Measurements from ENCODE around the gene VAV1. TPM values are rescaled to one million over a fixed set of nuclear protein-coding genes. Genes with fewer than 3 reads are reported as not detected.

Gene VAV1
- total and polyA plus RNA-seq, 7 experiments from 2014 or later: 26.2 to 132 (median 97.2) TPM

DNA sequence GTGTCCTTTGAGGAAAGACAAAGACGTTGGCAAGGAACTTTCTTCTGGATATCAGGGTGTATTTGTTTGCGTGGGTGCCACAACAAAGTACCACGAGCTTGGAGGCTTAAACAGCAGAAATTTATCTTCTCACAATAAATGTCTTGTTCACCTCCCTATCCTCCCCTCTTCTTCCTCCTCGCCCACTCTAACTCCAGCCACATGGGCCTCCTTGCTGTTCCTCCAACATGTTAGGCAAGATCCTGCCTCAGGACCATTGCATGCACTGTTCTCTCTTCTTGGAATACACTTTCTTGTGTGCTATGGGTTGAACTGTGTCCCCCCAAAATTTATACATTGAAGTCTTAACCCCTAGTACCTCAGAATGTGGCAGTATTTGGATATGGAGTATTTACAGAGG lies 45.7 kb downstream of the VAV1 start:
- Mint-ChIP-seq H3K27me3 (no peaks in the 10 kb centered on the region), H3K4me1 (peaks cover 23 to 52% (median 41%) of the 10 kb centered on the region in 7 donors), H3K36me3 (peaks cover 13 to 51% (median 36%) of the 10 kb centered on the region in 5 donors), H3K27ac (peak overlapping the region in 6 of 9 donors; percentile 22 to 74 (median 56)), H3K4me3 (no peak overlapping the region), H3K9me3 (peaks cover 0 to 12% (median 3%) of the 10 kb centered on the region in 11 donors)
- intact Hi-C loops (cut with micrococcal nuclease): no loop called here
- POLR2A ChIA-PET: no interaction called here
- Histone ChIP-seq H3K4me3 (ENCODE audit: low read length) (no peak overlapping the region), H3K27ac (ENCODE audit: low read depth, low read length) (no peak overlapping the region), H3K9me3 (ENCODE audit: control insufficient read depth in 2 of 3, low read length in 3 of 3) (peaks cover 0 to 6% (median 0%) of the 10 kb centered on the region in 3 experiments), H3K36me3 (ENCODE audit: control insufficient read depth in 2 of 3, insufficient read depth in 3 of 3, low read length in 3 of 3) (peaks cover 0 to 44% (median 19%) of the 10 kb centered on the region in 3 experiments), H3K27me3 (ENCODE audit: control insufficient read depth in 2 of 2, insufficient read depth in 2 of 2, low read length in 2 of 2) (no peaks in the 10 kb centered on the region), H3K4me1 (ENCODE audit: control insufficient read depth in 2 of 2, insufficient read depth in 2 of 2, low read length in 2 of 2) (peaks cover 15 to 16% of the 10 kb centered on the region in 2 donors)
- ATAC-seq (no peak), DNase-seq (no peak)
- CTCF ChIA-PET: interaction anchor here (0.6 kb wide), 1 partner anchor 10 kb away, joined by 3 read pairs; no protein-coding TSS in a partner anchor

DNA sequence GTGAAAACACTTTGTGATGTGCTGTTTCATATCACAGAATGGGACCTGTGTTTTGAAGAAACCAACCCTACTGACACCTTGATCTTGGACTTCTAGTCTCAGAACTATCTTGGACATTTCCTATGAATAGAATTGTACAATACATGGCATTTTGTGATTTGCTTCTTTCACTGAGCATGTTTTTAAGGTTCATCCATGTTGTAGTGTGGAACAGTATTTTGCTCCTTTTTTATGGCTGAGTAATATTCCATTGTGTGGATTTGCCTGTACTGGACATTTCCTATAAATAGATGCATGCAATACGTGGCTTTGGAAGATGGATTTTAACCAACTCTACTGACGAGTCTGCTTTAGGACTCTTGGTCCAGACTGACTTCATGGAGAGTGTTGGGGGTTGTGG lies 46.8 kb downstream of the VAV1 start:
- H3K4me1 Mint-ChIP-seq: peaks cover 14 to 42% (median 30%) of the 10 kb centered on the region in 7 donors
- no peak overlapping the region for H3K4me3 ChIP-seq (ENCODE audit: low read length)
- H3K9me3 Mint-ChIP-seq: peaks cover 0 to 12% (median 3%) of the 10 kb centered on the region in 11 donors
- no peaks in the 10 kb centered on the region for H3K27me3 ChIP-seq (ENCODE audit: control insufficient read depth in 2 of 2, insufficient read depth in 2 of 2, low read length in 2 of 2)
- H3K27ac ChIP-seq (ENCODE audit: low read depth, low read length): no peak overlapping the region
- H3K4me1 ChIP-seq (ENCODE audit: control insufficient read depth in 2 of 2, insufficient read depth in 2 of 2, low read length in 2 of 2): peaks cover 4 to 6% of the 10 kb centered on the region in 2 donors
- H3K36me3 ChIP-seq (ENCODE audit: control insufficient read depth in 2 of 3, insufficient read depth in 3 of 3, low read length in 3 of 3): peaks cover 10 to 53% (median 19%) of the 10 kb centered on the region in 3 experiments
- no peak overlapping the region for H3K4me3 Mint-ChIP-seq
- ChIA-PET CTCF (interaction anchor here (0.6 kb wide), 1 partner anchor 61 kb away, joined by 3 read pairs; no protein-coding TSS in a partner anchor), POLR2A (interaction anchor here (0.6 kb wide), 1 partner anchor 19 kb away, joined by 3 read pairs; no protein-coding TSS in a partner anchor)
- H3K9me3 ChIP-seq (ENCODE audit: control insufficient read depth in 2 of 3, low read length in 3 of 3): peaks cover 0 to 6% (median 0%) of the 10 kb centered on the region in 3 experiments
- H3K36me3 Mint-ChIP-seq: peaks cover 17 to 61% (median 46%) of the 10 kb centered on the region in 5 donors
- DNase-seq (no peak), ATAC-seq (no peak)
- H3K27me3 Mint-ChIP-seq: no peaks in the 10 kb centered on the region
- peak overlapping the region in 4 of 9 donors; percentile 22 to 32 (median 24) for H3K27ac Mint-ChIP-seq
- intact Hi-C loops (cut with micrococcal nuclease): no loop called here

DNA sequence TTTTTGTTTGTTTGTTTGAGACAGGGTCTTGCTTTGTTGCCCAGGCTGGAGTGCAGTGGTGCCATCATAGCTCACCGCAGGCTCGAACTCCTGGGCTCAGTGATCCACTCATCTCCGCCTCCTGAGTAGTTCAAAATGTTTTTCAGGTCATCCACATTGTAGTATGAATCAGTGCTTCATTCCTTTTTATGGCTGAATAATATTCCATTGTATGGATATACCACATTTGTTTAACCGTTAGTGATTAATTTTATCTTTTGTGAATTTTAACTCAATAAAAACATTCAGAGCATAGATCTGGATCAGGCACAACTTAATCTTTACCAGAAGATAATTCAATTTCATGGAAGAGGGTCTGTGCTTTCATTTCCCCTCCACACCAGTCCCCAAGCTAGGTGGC lies 47.7 kb downstream of the VAV1 start:
- Mint-ChIP-seq H3K4me3 (no peak overlapping the region), H3K9me3 (peaks cover 0 to 12% (median 3%) of the 10 kb centered on the region in 11 donors), H3K4me1 (peaks cover 8 to 32% (median 21%) of the 10 kb centered on the region in 7 donors), H3K36me3 (peaks cover 18 to 70% (median 54%) of the 10 kb centered on the region in 5 donors), H3K27ac (peak overlapping the region in 1 of 9 donors; percentile 81), H3K27me3 (no peaks in the 10 kb centered on the region)
- no peak for ATAC-seq
- Histone ChIP-seq H3K4me3 (ENCODE audit: low read length) (no peak overlapping the region), H3K27ac (ENCODE audit: low read depth, low read length) (no peak overlapping the region), H3K4me1 (ENCODE audit: control insufficient read depth in 2 of 2, insufficient read depth in 2 of 2, low read length in 2 of 2) (peaks cover 0 to 3% of the 10 kb centered on the region in 2 donors), H3K9me3 (ENCODE audit: control insufficient read depth in 2 of 3, low read length in 3 of 3) (peaks cover 0 to 6% (median 0%) of the 10 kb centered on the region in 3 experiments), H3K27me3 (ENCODE audit: control insufficient read depth in 2 of 2, insufficient read depth in 2 of 2, low read length in 2 of 2) (no peaks in the 10 kb centered on the region), H3K36me3 (ENCODE audit: control insufficient read depth in 2 of 3, insufficient read depth in 3 of 3, low read length in 3 of 3) (peaks cover 19 to 63% (median 25%) of the 10 kb centered on the region in 3 experiments)
- no peak for DNase-seq
- POLR2A ChIA-PET: no interaction called here
- intact Hi-C loops (cut with micrococcal nuclease): loop anchor here in 1 of 2 donors (10.0 kb wide), 1 partner anchor 55 kb away; the partner anchor contains the start of gene SH2D3A
- CTCF ChIA-PET: no interaction called here

DNA sequence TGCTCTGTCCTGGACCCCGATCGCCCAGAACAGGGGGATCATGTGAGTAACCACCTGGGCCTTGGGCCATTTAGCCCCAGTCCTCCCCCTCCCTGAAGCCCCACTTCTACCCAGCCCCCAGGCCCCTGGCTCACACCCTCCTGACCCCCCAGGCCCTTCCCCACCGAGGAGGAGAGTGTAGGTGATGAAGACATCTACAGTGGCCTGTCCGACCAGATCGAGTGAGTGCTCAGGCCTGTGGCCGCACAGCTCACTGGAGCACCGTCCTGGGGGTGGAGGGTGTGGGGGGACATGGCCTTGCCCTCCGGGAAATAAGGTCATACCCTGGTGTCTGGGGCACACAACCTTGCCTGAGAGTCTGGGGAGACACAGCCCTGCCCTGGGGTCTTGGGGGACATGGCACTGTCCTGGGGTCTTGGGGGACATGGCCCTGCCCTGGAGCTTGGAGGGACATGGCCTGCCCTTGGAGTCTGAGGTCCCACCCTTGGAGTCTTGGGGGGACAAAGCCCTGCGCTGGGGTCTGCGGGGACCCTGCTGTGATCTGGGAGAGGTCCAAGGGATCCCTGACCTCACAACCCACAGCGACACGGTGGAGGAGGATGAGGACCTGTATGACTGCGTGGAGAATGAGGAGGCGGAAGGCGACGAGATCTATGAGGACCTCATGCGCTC lies 49.3 kb downstream of the VAV1 start:
- Mint-ChIP-seq H3K9me3 (peaks cover 0 to 12% (median 3%) of the 10 kb centered on the region in 11 donors), H3K27me3 (no peaks in the 10 kb centered on the region), H3K4me3 (no peak overlapping the region), H3K4me1 (peaks cover 6 to 20% (median 11%) of the 10 kb centered on the region in 7 donors), H3K27ac (no peak overlapping the region), H3K36me3 (peaks cover 18 to 62% (median 47%) of the 10 kb centered on the region in 5 donors)
- H3K27ac ChIP-seq (ENCODE audit: low read depth, low read length): no peak overlapping the region
- H3K36me3 ChIP-seq (ENCODE audit: control insufficient read depth in 2 of 3, insufficient read depth in 3 of 3, low read length in 3 of 3): peaks cover 23 to 72% (median 34%) of the 10 kb centered on the region in 3 experiments
- no peaks in the 10 kb centered on the region for H3K4me1 ChIP-seq (ENCODE audit: control insufficient read depth in 2 of 2, insufficient read depth in 2 of 2, low read length in 2 of 2)
- H3K9me3 ChIP-seq (ENCODE audit: control insufficient read depth in 2 of 3, low read length in 3 of 3): peaks cover 0 to 6% (median 0%) of the 10 kb centered on the region in 3 experiments
- no peak for ATAC-seq
- POLR2A ChIA-PET: interaction anchor here (0.7 kb wide), 1 partner anchor 251 kb away, joined by 3 read pairs; no protein-coding TSS in a partner anchor
- no peak overlapping the region for H3K4me3 ChIP-seq (ENCODE audit: low read length)
- H3K27me3 ChIP-seq (ENCODE audit: control insufficient read depth in 2 of 2, insufficient read depth in 2 of 2, low read length in 2 of 2): no peaks in the 10 kb centered on the region
- intact Hi-C loops (cut with micrococcal nuclease): loop anchor here in 1 of 2 donors (10.0 kb wide), 1 partner anchor 57 kb away; the partner anchor contains the start of gene SH2D3A
- no peak for DNase-seq
- CTCF ChIA-PET: interaction anchor here (1.0 kb wide), 1 partner anchor 18 kb away, joined by 3 read pairs; no protein-coding TSS in a partner anchor

DNA sequence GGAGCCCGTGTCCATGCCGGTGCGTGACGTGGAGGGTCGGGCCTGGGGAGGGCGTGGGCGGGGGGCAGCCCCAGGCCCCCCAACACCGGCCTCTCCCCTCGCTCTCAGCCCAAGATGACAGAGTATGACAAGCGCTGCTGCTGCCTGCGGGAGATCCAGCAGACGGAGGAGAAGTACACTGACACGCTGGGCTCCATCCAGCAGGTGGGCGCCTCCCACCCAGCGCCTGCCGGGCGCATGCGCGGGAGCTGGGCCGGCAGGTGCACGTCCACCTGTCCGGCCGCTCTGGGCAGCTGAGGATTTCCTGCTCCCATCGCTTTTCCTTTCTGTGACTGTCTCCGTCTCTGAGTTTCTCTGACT lies 49.8 kb downstream of the VAV1 start:
- H3K4me3 ChIP-seq (ENCODE audit: low read length): no peak overlapping the region
- Mint-ChIP-seq H3K27ac (no peak overlapping the region), H3K4me3 (no peak overlapping the region), H3K4me1 (peaks cover 6 to 18% (median 10%) of the 10 kb centered on the region in 7 donors), H3K27me3 (no peaks in the 10 kb centered on the region), H3K9me3 (peaks cover 0 to 12% (median 3%) of the 10 kb centered on the region in 11 donors), H3K36me3 (peaks cover 18 to 66% (median 45%) of the 10 kb centered on the region in 5 donors)
- CTCF ChIA-PET: interaction anchor here (1.0 kb wide), 1 partner anchor 18 kb away, joined by 3 read pairs; no protein-coding TSS in a partner anchor
- intact Hi-C loops (cut with micrococcal nuclease): loop anchor here in 1 of 2 donors (10.0 kb wide), 1 partner anchor 57 kb away; the partner anchor contains the start of gene SH2D3A
- DNase-seq: no peak
- no peak overlapping the region for H3K27ac ChIP-seq (ENCODE audit: low read depth, low read length)
- H3K27me3 ChIP-seq (ENCODE audit: control insufficient read depth in 2 of 2, insufficient read depth in 2 of 2, low read length in 2 of 2): no peaks in the 10 kb centered on the region
- H3K4me1 ChIP-seq (ENCODE audit: control insufficient read depth in 2 of 2, insufficient read depth in 2 of 2, low read length in 2 of 2): no peaks in the 10 kb centered on the region
- no peak for ATAC-seq
- POLR2A ChIA-PET: interaction anchor here (0.8 kb wide), 1 partner anchor 22 kb away, joined by 4 read pairs; no protein-coding TSS in a partner anchor
- peaks cover 0 to 6% (median 0%) of the 10 kb centered on the region in 3 experiments for H3K9me3 ChIP-seq (ENCODE audit: control insufficient read depth in 2 of 3, low read length in 3 of 3)
- peaks cover 23 to 77% (median 36%) of the 10 kb centered on the region in 3 experiments for H3K36me3 ChIP-seq (ENCODE audit: control insufficient read depth in 2 of 3, insufficient read depth in 3 of 3, low read length in 3 of 3)

DNA sequence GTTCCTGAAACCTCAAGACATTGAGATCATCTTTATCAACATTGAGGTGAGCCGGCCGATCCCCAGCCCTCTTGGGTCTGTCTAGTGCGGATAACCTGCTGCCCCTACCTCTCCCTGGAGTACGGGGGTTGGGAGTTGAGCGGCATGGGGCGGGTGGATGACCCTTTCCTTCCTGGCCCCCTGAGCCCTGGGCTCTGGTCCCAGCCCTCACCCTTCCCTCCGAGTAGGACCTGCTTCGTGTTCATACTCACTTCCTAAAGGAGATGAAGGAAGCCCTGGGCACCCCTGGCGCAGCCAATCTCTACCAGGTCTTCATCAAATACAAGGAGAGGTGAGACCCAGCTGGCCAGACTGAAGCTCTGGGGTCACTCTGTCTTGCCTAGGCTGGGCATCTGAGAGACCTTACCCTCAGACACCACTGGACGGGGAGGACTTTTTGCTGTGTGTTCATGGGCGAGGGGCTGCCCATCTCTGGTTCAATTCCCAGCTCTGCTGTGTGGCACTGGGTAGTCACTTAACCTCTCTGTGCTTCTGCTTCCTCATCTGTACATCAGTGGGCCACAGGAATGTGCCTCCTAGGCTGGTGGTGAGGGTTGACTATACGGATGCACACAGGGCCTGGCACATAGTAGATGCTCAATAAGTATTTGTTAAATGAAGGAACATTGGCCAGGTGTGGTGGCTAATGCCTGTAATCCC lies 52.7 kb downstream of the VAV1 start:
- H3K27ac Mint-ChIP-seq: peak overlapping the region in 5 of 9 donors; percentile 11 to 75 (median 49)
- intact Hi-C loops (cut with micrococcal nuclease): loop anchor here in 1 of 2 donors (10.0 kb wide), 1 partner anchor 60 kb away; the partner anchor contains the start of gene SH2D3A
- ATAC-seq (no peak), DNase-seq (no peak)
- Histone ChIP-seq H3K4me1 (ENCODE audit: control insufficient read depth in 2 of 2, insufficient read depth in 2 of 2, low read length in 2 of 2) (no peaks in the 10 kb centered on the region), H3K27me3 (ENCODE audit: control insufficient read depth in 2 of 2, insufficient read depth in 2 of 2, low read length in 2 of 2) (no peaks in the 10 kb centered on the region), H3K4me3 (ENCODE audit: low read length) (no peak overlapping the region), H3K27ac (ENCODE audit: low read depth, low read length) (peak overlapping the region; percentile 21), H3K9me3 (ENCODE audit: control insufficient read depth in 2 of 3, low read length in 3 of 3) (no peaks in the 10 kb centered on the region), H3K36me3 (ENCODE audit: control insufficient read depth in 2 of 3, insufficient read depth in 3 of 3, low read length in 3 of 3) (peaks cover 41 to 91% (median 41%) of the 10 kb centered on the region in 3 experiments)
- peaks cover 14 to 59% (median 40%) of the 10 kb centered on the region in 5 donors for H3K36me3 Mint-ChIP-seq
- no peak overlapping the region for H3K4me3 Mint-ChIP-seq
- ChIA-PET CTCF (no interaction called here), POLR2A (no interaction called here)
- peaks cover 0 to 6% (median 0%) of the 10 kb centered on the region in 11 donors for H3K9me3 Mint-ChIP-seq
- H3K27me3 Mint-ChIP-seq: no peaks in the 10 kb centered on the region
- H3K4me1 Mint-ChIP-seq: peaks cover 4 to 16% (median 9%) of the 10 kb centered on the region in 7 donors
